Cortex of kidney (tissue), 1 donor: ENCODE data around the gene PAM16.

Experiments used
- DNase-seq: peaks from one replicate; lab custom pipeline; 2025; lab: John Stamatoyannopoulos, UW

PAM16 gene

DNA sequence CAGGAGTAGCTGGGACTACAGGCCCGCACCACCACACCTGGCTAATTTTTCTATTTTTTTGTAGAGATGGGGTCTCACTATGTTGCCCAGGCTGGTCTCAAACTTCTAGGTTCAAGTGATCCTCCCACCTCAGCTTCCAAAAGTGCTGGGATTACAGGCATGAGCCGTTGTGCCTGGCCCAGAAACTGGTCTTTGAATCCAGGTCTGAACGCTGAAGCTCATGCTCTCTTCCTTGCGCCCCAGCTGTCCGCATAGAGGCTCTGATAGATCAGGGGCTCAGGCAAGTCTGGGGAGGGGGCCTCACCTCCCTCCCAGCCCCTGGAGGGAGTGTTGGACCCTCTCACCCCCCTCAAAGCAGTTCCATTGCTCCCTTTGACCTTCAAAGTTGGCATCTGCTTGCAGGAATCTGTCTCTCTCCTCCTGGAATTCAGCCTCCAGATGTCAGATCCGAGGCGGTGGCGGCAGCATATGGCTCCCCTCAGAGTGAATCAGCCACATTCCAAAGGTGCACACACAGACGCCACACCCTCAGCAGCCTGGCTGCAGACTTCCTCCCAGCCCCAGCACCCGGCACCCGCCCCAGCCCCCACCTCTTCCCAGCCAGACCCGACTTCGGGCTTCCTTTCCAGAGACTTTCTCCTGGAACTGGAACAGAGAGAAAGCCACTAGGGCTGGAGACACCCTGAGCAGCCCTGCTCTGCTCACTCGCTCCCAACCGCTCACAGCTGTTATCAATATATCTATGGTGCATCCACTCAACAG, 52.2 kb downstream of the PAM16 start:
- DNase-seq = no peak

DNA sequence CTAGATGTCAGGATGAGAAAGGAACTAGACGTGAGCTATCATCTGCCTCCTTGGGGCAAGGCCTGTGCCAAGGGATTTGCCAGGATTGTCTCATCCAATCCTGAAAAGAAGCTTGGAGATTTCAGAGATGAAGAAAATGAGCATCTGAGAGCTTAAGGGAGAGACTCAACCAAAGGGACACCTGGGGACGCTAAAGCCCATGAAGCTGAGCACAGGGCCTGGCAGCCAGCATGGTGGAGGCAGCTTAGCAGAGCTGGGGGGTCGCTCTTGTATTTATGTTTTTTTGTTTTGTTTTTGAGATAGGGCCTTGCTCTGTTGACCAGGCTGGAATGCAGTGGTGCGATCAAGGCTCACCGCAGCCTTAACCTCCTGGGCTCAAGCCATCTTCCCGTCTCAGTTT, 53.6 kb downstream of the PAM16 start:
- no peak for DNase-seq

DNA sequence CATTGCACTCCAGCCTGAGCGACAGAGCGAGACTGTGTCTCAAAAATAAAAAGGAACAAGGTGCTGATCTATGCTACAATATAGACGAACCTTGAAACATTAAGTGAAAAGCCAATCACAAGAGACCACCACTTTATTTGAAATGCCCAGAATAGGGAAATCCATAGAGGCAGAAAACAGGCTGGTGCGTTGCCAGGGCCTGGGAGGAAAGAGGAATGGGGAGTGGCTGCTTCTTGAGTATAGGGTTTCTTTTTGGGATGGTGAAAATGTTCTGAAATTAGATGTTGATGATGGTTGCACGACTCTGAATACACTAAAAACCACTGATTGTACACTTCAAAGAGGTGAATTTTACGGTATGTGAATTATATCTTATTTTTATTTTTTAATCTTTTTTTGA, 55.5 kb downstream of the PAM16 start:
- no peak for DNase-seq

DNA sequence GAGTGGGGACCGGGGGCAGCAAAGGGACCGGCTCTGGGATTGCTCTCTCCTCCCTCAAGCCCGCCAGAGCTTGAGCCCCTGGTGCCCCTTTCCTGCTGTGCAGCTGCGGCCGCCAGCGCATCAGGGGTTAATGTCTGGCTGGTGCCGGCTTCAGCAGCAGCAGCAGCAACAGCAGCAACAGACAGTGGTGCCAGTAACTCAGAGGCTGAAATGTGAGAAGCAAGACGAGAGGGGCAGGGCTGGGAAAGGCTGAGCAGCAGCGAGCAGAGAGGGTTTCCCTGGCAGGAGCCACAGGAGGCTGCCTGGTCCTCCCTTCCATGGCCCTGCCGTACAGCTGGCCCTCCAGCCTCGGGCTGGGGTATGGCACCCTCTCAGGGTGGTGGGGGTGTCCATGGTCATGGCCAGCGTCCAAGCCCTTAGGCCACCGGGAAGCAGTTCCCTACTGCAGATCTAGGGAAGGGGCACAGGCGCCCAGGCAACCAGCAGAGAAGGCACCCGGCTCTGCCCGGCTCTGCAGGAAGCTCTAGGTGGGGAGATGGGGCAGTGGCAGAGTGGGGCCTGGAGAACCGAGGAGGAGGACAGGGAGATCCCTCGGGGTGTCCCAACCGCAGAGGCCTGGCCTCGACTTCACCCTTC, 57.2 kb downstream of the PAM16 start:
- DNase-seq = no peak

DNA sequence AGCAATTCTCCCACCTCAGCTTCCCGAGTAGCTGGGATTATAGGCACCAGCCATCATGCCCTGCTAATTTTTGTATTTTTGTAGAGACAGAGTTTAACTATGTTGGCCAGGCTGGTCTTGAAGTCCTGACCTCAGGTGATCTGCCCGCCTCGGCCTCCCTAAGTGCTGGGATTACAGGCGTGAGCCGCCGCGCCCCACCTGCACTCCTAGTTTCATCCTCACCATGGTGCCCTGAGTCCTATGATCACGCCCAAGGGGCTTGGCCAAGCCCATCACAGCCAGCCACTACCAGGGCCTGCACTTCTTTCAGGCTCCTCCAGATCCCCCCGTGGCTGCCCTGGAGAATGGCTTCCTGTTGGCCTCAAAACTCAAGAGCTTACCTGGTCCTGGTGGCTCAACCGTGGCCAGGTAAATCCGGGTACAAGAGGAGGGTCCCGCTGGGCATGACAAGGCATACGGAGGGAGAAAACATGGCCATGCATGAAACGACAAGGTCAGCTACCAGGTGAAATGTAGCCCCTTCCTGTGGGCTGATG, 57.9 kb downstream of the PAM16 start:
- DNase-seq = no peak

DNA sequence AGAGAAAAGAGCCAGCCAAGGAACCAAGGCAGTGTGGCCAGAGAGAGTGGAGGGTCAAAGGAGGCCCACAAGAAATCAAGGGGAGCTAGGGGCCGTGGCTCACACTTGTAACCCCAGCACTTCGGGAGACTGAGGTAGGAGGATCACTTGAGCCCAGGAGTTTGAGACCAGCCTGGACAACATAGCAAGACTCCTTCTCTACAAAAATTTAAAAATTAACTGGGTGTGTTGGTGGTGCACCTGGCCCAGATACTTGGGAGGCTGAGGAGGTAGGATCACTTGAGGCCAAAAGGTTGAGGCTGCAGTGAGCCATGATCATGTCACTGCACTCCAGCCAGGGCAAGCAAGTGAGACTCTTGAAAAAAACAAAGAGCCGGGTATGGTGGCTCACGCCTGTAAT, 59.4 kb downstream of the PAM16 start:
- no peak for DNase-seq
